AG09309 (cell line): ENCODE results near the gene HTR1D.
"Not testable (repeated sequence)": the region's sequence is repeated elsewhere in the genome, so short reads cannot be mapped to it uniquely, and the experiment has no call there.

Source experiments
- DNase-seq: peaks from one replicate; pipeline ENCODE4 v3.0.0-alpha.2; 2010; ENCODE audit warnings: low read depth
- H3K4me3 ChIP-seq: 2 replicates; pipeline ENCODE4 v1.5.1; 2011; ENCODE audit warnings: mild to moderate bottlenecking, low read depth, low read length, moderate library complexity; ENCODE audit not compliant: control insufficient read depth
- CTCF ChIP-seq: IDR thresholded peaks from 2 replicates; pipeline ENCODE4 v1.5.1; 2011; ENCODE audit warnings: mild to moderate bottlenecking, low read depth, low read length, inconsistent platforms; ENCODE audit not compliant: insufficient read depth, control insufficient read depth; ENCODE audit errors: missing control alignments

HTR1D gene

GRCh38 chr1:23210963-23211362 is 6.3 kb downstream of the HTR1D start:
- no peak for DNase-seq
- TF ChIP-seq CTCF, result no peak
- no peak overlapping the region for H3K4me3 ChIP-seq

- no peak for DNase-seq
- TF ChIP-seq CTCF, result no peak
- no peak overlapping the region for H3K4me3 ChIP-seq
These were observed 6.9 kb downstream of the HTR1D start for GRCh38 chr1:23210351-23210785.

GRCh38 chr1:23209770-23210169 is 7.5 kb downstream of the HTR1D start:
- no peak overlapping the region for H3K4me3 ChIP-seq
- no peak for DNase-seq
- TF ChIP-seq CTCF, result no peak

- no peak overlapping the region for H3K4me3 ChIP-seq
- no peak for DNase-seq
- TF ChIP-seq CTCF, result no peak
These were observed 8.8 kb downstream of the HTR1D start for GRCh38 chr1:23208527-23208926.

GRCh38 chr1:23207733-23208132 is 9.6 kb downstream of the HTR1D start:
- not testable (repeated sequence) for DNase-seq

GRCh38 chr1:23202263-23202749 is 15.0 kb downstream of the HTR1D start:
- TF ChIP-seq CTCF, result no peak
- no peak overlapping the region for H3K4me3 ChIP-seq
- no peak for DNase-seq

More at GRCh38 chr1:23207733-23208132, 9.6 kb downstream of the HTR1D start:
- not testable (repeated sequence) for H3K4me3 ChIP-seq

GRCh38 chr1:23200883-23201282 is 16.4 kb downstream of the HTR1D start:
- no peak for TF ChIP-seq CTCF
- no peak overlapping the region for H3K4me3 ChIP-seq
- DNase-seq, result no peak
